ENCODE results near the gene KLK11.

GRCh38 chr19:51020988-51021651 is 5.3 kb downstream of the KLK11 start:
- TF ChIP-seq EZH2 (optimal IDR thresholded peaks at IDR 0.05; ENCODE audit: low read depth, low read length) (no peak), CTCF (IDR thresholded peaks at IDR 0.05; ENCODE audit: low read length) (peak; percentile 55)

Measured in MM.1S (cell line).